Activated CD4-positive, alpha-beta T cell treated with anti-CD3 and anti-CD28 coated beads for 36 hours (primary cell): ENCODE measurements around the gene FNDC8. TPM values are rescaled to one million over a fixed set of nuclear protein-coding genes. Genes with fewer than 3 reads are reported as not detected.
A peak's percentile ranks its signal among the peaks of the same experiment; 100 is the strongest.

ENCODE experiments used
- ATAC-seq: fragments of 200-7000 bp; cut with Tn5 transposase; one replicate; pipeline ENCODE4 v1.10.0; 2021; ENCODE audit warnings: mild to moderate bottlenecking, moderate library complexity
- CTCF ChIA-PET: fragments of 350-600 bp; sonication (Branson Sonifier 250); formaldehyde crosslinking; loops from one replicate; lab custom pipeline; 2021; ENCODE audit warnings: antibody characterized with exemption; lab: Charles Lee
- POLR2A ChIA-PET: fragments of 350-600 bp; sonication (Branson Sonifier 250); formaldehyde crosslinking; loops from one replicate; lab custom pipeline; 2021; ENCODE audit warnings: antibody characterized with exemption, inconsistent platforms; lab: Charles Lee
- DNase-seq: peaks from one replicate; pipeline ENCODE4 v3.0.0-alpha.2; 2020
- H3K27ac Mint-ChIP-seq: one replicate; pipeline ENCODE4 v1.8.0; 2021; ENCODE audit warnings: mixed read lengths
- H3K27me3 Mint-ChIP-seq: one replicate; pipeline ENCODE4 v1.8.0; 2021; ENCODE audit warnings: mixed read lengths
- H3K36me3 Mint-ChIP-seq: one replicate; pipeline ENCODE4 v1.8.0; 2021; ENCODE audit warnings: low read depth, mixed read lengths
- H3K4me1 Mint-ChIP-seq: one replicate; pipeline ENCODE4 v1.8.0; 2021; ENCODE audit warnings: mixed read lengths
- H3K4me3 Mint-ChIP-seq: one replicate; pipeline ENCODE4 v1.8.0; 2021; ENCODE audit warnings: mild to moderate bottlenecking, moderate library complexity, mixed read lengths
- H3K9me3 Mint-ChIP-seq: one replicate; pipeline ENCODE4 v1.8.0; 2021; ENCODE audit warnings: low read depth, mixed read lengths
- intact Hi-C, 2 experiments: fragments of 100-400 bp; cut with DNase I in 1 of 2; cut with micrococcal nuclease in 1 of 2; formaldehyde crosslinking; loops; one replicate each; pipeline versions ENCODE4 v1.14.2 to v1.15.1; 2022 to 2024; cut with DNase I, micrococcal nuclease
- total RNA-seq, 2 experiments: library from RNA; stranded (reverse); gene quantifications; one replicate each; pipeline ENCODE4 v1.2.3, GENCODE V29; 2021

FNDC8 gene
- total RNA-seq, 2 experiments from 2014 or later = not detected

DNA sequence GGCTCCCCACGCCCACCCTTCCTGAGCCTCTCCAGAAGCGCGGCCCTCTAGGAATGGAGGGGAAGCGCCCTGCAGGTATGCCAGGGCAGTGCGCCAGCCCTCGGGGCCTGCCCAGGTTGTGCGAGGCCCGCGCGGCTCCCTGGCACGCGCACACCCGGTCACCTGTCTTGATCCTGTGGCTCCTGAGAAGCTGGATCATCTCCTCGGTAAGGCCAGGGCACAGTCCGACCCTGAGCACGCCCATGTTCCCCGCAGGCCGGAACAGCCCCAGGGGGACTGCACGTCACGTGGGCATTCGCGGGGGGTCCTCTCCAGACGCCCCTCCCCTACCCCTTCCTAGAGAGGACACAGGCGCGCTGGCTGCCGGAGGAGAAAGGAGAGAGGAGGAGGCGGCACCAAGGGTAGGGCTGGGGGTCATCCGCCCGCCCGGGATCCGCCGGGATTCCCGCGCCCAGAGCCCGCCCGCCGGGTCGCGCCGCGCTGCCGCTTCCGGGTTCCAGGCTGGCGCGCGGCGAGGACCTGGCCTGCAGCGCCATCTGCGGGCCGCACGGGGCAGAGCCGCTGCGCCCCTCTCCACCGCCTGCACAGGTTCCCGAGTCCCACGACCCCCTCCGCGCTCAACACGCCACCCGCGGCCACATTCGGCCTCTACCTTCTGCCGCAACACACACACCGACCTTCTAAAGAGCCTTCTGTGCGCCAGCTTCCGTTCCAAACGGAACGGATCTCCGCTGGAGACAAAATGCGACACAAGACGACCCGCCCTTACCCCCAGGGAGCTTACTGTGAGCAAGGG lies 1.8 kb upstream of the FNDC8 start, which contains the start of gene RAD51D:
TSS of gene RAD51D (minus strand) at position 491 of the 796 bp plus-strand sequence. CDS start at position 244, 247 bp downstream.
- peak; percentile 90 for DNase-seq
- peak within 1 kb of the TSS; percentile 85 for H3K4me3 Mint-ChIP-seq
- H3K36me3 Mint-ChIP-seq = peaks cover 23% of the 10 kb centered on the region
- no peaks in the 10 kb centered on the region for H3K27me3 Mint-ChIP-seq
- ChIA-PET CTCF (interaction anchor here (0.5 to 3.7 kb wide), 47 partner anchors 8 to 740 kb away, joined by 3 to 28 read pairs (median 4); partner anchors contain the start of gene LIG3), POLR2A (interaction anchor here (0.5 to 1.2 kb wide), 11 partner anchors 9 to 709 kb away, joined by 3 to 10 read pairs (median 4); partner anchors contain the start of genes LIG3 and NLE1)
- H3K27ac Mint-ChIP-seq = peak within 1 kb of the TSS; percentile 92
- intact Hi-C loops = loop anchor here (1.0 to 5.0 kb wide), 11 partner anchors 30 to 919 kb away; partner anchors contain the start of genes CCT6B (in 1 of the 2), LIG3 (in 1 of the 2) and ZNF830 (in 1 of the 2)
- H3K4me1 Mint-ChIP-seq = peaks cover 33% of the 10 kb centered on the region
- H3K9me3 Mint-ChIP-seq = no peaks in the 10 kb centered on the region
- peak; percentile 88 for ATAC-seq

DNA sequence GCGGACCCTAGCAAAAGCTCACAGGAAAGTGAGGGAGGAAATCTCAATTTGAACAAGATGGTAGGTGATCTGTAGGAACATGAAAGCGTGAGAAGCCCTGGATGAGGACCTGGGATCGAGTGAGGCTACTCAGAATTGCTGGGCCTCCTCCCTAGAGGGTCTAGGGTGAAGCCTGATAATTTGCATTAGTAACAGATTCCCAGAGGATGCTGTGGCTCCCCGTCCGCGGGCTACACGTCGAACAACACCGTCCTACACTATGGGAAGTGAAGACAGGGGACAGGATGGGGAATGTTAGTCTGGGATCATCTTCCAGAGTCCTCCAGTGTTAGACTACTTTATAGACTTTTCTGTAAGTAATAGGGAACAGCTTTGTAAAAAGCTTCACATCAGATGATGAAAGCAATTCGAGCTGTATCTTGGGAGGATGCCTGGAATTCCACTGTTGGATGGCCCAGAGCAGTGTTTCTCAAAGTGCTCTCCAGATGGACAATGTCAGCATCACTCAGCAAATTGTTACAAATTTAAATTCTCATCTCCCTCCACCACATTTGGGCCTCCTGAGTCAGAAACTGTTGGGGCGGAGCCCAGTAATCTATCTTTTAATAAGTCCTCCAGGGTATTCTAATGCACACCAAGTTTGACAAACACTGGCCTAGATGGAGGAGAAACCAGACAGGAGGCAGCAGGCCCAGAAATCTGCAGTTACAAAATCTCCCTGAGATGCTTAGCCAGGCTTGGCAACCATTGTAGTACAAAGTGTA lies 6.5 kb downstream of the FNDC8 start:
- H3K36me3 Mint-ChIP-seq = peaks cover 13% of the 10 kb centered on the region
- POLR2A ChIA-PET = interaction anchor here (1.0 kb wide), 1 partner anchor 9 kb away, joined by 3 read pairs; the partner anchor contains the start of gene RAD51D
- no peak overlapping the region for H3K4me3 Mint-ChIP-seq
- intact Hi-C loops = no loop called here
- ATAC-seq (no peak), DNase-seq (no peak)
- H3K9me3 Mint-ChIP-seq = no peaks in the 10 kb centered on the region
- H3K27ac Mint-ChIP-seq = no peak overlapping the region
- H3K4me1 Mint-ChIP-seq = no peaks in the 10 kb centered on the region
- CTCF ChIA-PET = interaction anchor here (0.7 to 1.2 kb wide), 2 partner anchors 8 to 45 kb away, joined by 3 to 5 read pairs; partner anchors contain the start of gene RAD51D
- no peaks in the 10 kb centered on the region for H3K27me3 Mint-ChIP-seq

DNA sequence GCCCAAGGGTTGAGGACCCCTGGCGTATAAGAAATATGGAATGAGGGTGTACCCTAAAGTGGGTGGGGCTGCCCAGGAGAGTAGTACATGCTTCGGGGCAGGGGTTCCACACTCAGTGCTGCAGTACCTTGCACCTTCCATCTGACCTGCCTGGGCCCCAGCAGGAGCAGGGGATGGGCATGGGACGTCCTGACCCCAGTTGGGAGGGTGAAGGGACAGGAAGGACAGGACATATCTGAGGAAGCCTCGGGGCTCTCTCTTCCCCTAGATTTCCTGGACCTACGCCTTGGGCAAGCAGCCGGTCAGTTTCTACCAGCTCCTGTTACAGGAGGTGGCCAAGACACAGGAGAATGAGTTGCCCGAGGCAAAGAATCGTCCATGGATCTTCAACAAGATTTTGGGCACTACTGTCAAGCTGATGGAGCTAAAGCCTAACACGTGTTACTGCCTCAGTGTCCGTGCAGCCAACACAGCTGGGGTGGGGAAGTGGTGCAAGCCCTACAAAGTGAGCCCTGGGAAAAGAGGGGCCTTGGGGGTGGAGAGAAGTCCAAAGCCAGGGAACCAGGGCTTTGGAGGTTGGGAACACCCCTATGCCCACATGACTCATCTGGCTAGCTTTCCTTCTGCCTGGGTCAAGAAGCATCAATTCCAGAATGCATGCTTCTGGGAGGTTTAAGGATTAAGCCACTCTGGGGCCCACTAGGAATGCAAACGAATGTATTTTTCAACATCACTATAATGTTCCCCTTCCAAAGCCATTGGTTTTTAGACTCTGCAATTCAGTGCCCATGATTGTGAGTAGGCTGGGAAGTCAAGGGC lies 7.9 kb downstream of the FNDC8 start:
- Mint-ChIP-seq H3K36me3 (peaks cover 25% of the 10 kb centered on the region), H3K27me3 (no peaks in the 10 kb centered on the region), H3K9me3 (no peaks in the 10 kb centered on the region), H3K4me1 (no peaks in the 10 kb centered on the region), H3K27ac (no peak overlapping the region), H3K4me3 (no peak overlapping the region)
- no peak for ATAC-seq
- ChIA-PET CTCF (interaction anchor here (0.6 to 1.9 kb wide), 3 partner anchors 9 to 104 kb away, joined by 3 to 13 read pairs (median 5); partner anchors contain the start of gene RAD51D), POLR2A (no interaction called here)
- intact Hi-C loops = no loop called here
- DNase-seq = no peak

DNA sequence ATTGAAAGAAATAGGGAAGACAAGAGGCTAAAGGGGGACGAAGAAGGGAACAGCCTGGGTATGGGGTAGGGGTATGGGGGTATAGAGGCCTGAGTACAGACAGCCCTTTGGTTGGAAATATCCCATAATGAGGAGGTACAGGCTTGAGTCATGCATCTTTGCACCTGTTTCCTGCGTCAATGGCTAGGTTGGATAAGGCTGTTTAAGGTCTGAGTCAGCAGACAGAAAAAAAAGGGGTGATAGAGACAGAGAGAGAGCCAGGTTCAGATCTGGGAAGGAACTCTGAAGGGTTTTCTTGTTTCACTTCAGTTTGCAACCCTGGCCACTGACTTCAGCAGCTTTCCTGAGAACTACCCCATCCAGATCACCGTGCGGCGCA lies 8.5 kb downstream of the FNDC8 start:
- H3K36me3 Mint-ChIP-seq = peaks cover 29% of the 10 kb centered on the region
- DNase-seq (no peak), ATAC-seq (peak; percentile 52)
- ChIA-PET CTCF (interaction anchor here (1.9 kb wide), 1 partner anchor 10 kb away, joined by 13 read pairs; the partner anchor contains the start of gene RAD51D), POLR2A (interaction anchor here (0.6 to 1.2 kb wide), 3 partner anchors 9 to 52 kb away, joined by 3 to 10 read pairs (median 4); no protein-coding TSS in a partner anchor)
- intact Hi-C loops = no loop called here
- H3K9me3 Mint-ChIP-seq = no peaks in the 10 kb centered on the region
- H3K27me3 Mint-ChIP-seq = no peaks in the 10 kb centered on the region
- no peak overlapping the region for H3K27ac Mint-ChIP-seq
- H3K4me1 Mint-ChIP-seq = no peaks in the 10 kb centered on the region
- H3K4me3 Mint-ChIP-seq = no peak overlapping the region

DNA sequence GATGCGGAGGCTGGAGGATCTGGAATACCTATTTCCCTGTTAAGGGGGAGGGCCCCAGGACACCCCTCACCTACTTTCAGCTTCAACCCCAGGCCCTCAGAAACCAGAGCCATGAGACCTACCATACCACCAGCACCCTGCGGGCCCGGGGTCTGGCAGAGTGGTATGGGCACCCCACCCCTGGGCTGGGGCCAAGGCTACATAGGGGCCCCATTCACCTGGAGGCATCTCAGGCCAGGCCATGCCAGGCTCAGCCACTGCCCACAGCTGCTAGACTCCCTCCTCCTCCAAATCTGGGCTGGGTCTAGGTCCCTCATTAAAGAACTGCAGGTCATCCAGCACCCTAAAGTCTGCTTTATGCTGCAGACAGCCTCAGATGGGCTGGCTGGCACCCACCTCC lies 9.0 kb downstream of the FNDC8 start:
- POLR2A ChIA-PET = interaction anchor here (0.6 to 1.2 kb wide), 4 partner anchors 9 to 77 kb away, joined by 3 to 10 read pairs (median 4); no protein-coding TSS in a partner anchor
- no peaks in the 10 kb centered on the region for H3K27me3 Mint-ChIP-seq

DNA sequence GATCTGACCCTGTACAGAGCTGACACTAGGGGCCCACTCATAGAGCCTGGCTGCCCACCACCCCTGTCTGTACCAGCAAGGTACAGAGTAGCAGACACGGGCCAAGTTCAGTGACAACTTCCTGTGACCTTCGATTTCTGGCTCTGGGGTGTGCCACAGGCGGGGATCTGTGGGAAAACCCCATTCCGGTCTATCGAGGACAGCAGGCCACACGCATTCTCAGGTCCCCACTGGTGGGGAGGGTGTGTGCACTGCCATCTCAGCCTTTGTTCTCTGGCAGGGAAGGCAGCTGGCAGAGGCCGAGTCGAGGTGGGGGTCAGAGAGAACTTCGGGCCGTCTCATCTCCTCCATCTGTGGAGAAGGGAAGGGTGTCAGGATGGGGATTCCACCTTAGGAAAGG lies 10.7 kb downstream of the FNDC8 start:
- H3K4me1 Mint-ChIP-seq = no peaks in the 10 kb centered on the region
- no peaks in the 10 kb centered on the region for H3K9me3 Mint-ChIP-seq
- no peak overlapping the region for H3K27ac Mint-ChIP-seq
- H3K27me3 Mint-ChIP-seq = no peaks in the 10 kb centered on the region
- no peak overlapping the region for H3K4me3 Mint-ChIP-seq
- ChIA-PET CTCF (no interaction called here), POLR2A (no interaction called here)
- H3K36me3 Mint-ChIP-seq = peaks cover 42% of the 10 kb centered on the region
- DNase-seq (no peak), ATAC-seq (no peak)
- intact Hi-C loops = no loop called here

More for the DNA sequence above, 9.0 kb downstream of the FNDC8 start:
- no peak for DNase-seq
- Mint-ChIP-seq H3K4me1 (no peaks in the 10 kb centered on the region), H3K27ac (no peak overlapping the region), H3K36me3 (peaks cover 29% of the 10 kb centered on the region), H3K9me3 (no peaks in the 10 kb centered on the region), H3K4me3 (no peak overlapping the region)
- intact Hi-C loops = no loop called here
- CTCF ChIA-PET = interaction anchor here (1.1 to 1.9 kb wide), 3 partner anchors 10 to 11 kb away, joined by 3 to 13 read pairs (median 4); partner anchors contain the start of gene RAD51D
- no peak for ATAC-seq

DNA sequence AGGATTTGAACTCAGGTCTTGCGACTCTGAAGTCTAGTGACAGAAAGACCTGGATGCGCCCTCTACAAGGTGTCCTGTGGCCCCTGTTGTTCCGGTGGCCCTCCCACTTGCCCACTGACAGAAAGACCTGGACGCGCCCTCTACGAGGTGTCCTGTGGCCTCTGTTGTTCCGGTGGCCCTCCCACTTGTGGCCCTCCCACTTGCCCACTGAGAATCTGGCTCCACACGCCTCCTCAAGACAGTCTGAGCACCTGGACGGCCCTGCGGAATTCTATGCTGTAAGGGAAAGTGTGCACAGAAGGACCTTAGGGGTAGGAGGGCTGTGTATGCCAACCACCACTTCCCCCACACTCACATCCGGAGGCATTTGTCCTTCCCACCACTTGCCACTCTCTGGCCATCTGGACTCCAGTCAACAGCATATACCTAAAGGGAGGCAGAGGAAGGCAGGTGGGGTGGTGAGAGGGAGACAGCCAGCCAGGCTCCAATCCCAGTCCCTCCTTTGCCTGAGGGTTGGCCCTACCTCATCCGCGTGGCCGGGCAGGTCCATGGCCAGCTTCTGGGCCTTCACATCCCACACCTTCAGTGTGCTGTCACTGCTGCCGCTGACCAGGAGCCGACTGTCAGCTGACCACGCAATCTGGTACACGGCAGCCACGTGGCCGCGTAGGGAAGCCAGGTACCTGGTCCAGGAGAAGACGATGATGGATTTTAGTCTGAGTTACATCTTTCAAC lies 11.6 kb downstream of the FNDC8 start:
- H3K4me1 Mint-ChIP-seq = no peaks in the 10 kb centered on the region
- peaks cover 45% of the 10 kb centered on the region for H3K36me3 Mint-ChIP-seq
- CTCF ChIA-PET = interaction anchor here (0.9 kb wide), 1 partner anchor 9 kb away, joined by 3 read pairs; no protein-coding TSS in a partner anchor
- H3K9me3 Mint-ChIP-seq = no peaks in the 10 kb centered on the region
- DNase-seq = no peak
- H3K27ac Mint-ChIP-seq = no peak overlapping the region
- POLR2A ChIA-PET = no interaction called here
- no peaks in the 10 kb centered on the region for H3K27me3 Mint-ChIP-seq
- intact Hi-C loops = no loop called here
- no peak for ATAC-seq
- H3K4me3 Mint-ChIP-seq = no peak overlapping the region

DNA sequence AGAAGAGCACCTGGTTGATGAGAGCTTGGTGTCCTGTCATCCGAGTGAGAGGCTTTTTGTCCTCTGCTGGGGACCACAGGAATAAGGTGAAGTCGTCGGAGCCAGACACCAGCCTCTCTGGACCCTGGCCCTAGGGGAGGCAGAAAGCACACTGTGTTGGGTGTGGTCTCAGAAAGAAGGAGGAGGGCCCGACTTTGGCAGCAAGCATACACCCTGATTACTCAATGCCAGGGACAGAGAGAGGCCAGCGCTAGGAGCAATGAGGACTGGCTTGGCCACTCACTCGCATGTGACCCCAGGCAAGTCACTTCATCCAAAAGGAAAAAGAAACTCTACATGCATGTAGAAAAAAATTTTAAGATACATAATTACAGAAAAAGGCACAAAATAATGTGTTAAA lies 13.9 kb downstream of the FNDC8 start:
- POLR2A ChIA-PET = no interaction called here
- DNase-seq (no peak), ATAC-seq (no peak)
- intact Hi-C loops = no loop called here
- Mint-ChIP-seq H3K27me3 (no peaks in the 10 kb centered on the region), H3K9me3 (no peaks in the 10 kb centered on the region), H3K36me3 (peaks cover 59% of the 10 kb centered on the region), H3K27ac (no peak overlapping the region), H3K4me3 (no peak overlapping the region), H3K4me1 (peaks cover 3% of the 10 kb centered on the region)
- CTCF ChIA-PET = no interaction called here

DNA sequence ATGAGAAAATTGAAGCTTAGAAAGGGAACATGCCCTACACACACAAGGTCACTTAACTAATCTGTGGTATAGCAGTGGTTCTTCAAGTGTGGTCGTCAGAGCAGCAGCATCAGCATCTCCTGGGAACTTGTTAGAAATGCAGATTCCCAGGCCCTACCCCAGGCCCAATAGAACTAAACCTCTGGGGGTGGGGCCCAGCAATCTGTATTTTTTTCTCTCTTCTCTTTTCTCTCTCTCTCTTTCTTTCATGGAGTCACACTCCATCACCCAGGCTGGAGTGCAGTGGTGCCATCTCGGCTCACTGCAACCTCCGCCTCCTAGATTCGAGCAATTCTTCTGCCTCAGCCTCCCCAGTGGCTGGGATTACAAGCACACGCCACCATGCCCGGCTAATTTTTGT lies 16.8 kb downstream of the FNDC8 start:
- H3K4me1 Mint-ChIP-seq = peaks cover 11% of the 10 kb centered on the region
- no peak overlapping the region for H3K27ac Mint-ChIP-seq
- ChIA-PET POLR2A (no interaction called here), CTCF (interaction anchor here (0.9 kb wide), 1 partner anchor 47 kb away, joined by 3 read pairs; no protein-coding TSS in a partner anchor)
- H3K9me3 Mint-ChIP-seq = no peaks in the 10 kb centered on the region
- DNase-seq (no peak), ATAC-seq (no peak)
- peaks cover 52% of the 10 kb centered on the region for H3K36me3 Mint-ChIP-seq
- H3K27me3 Mint-ChIP-seq = no peaks in the 10 kb centered on the region
- intact Hi-C loops = no loop called here
- H3K4me3 Mint-ChIP-seq = no peak overlapping the region
